ENCODE measurements around the gene CPSF4. TPM values are rescaled to one million over a fixed set of nuclear protein-coding genes. Genes with fewer than 3 reads are reported as not detected.

Gene CPSF4
- total RNA-seq, 1 experiment from 2014 or later = 67.0 TPM

- Histone ChIP-seq H2AFZ (ENCODE audit: low read depth, low read length, poor library complexity, severe bottlenecking) (no peak overlapping the region), H3K27ac (ENCODE audit: low read depth, low read length) (no peak overlapping the region), H3K9ac (ENCODE audit: low read length) (no peak overlapping the region), H3K9me2 (ENCODE audit: insufficient read depth) (no peaks in the 10 kb centered on the region), H3K4me1 (ENCODE audit: control insufficient read depth in 1 of 2, insufficient read depth in 2 of 2, low read length in 2 of 2) (peaks cover 13 to 19% of the 10 kb centered on the region in 2 experiments; a peak in 3 of 4 replicates), H3K4me3 (replicated peaks in 1 of 2; ENCODE audit: low read depth in 1 of 2, low read length in 2 of 2) (no peak overlapping the region), H3K27me3 (ENCODE audit: insufficient read depth, low read length) (no peaks in the 10 kb centered on the region), H3K4me2 (ENCODE audit: low read length) (peak overlapping the region; percentile 96; the same call in 1 of the 2 replicates), H3K9me3 (ENCODE audit: control insufficient read depth in 1 of 2, insufficient read depth in 1 of 2, low read depth in 1 of 2, low read length in 2 of 2) (no peaks in the 10 kb centered on the region), H3K79me2 (ENCODE audit: insufficient read depth, low read length) (peaks cover 71% of the 10 kb centered on the region), H3K36me3 (ENCODE audit: control insufficient read depth in 1 of 2, insufficient read depth in 2 of 2, low read length in 2 of 2) (peaks cover 30 to 41% of the 10 kb centered on the region in 2 experiments; a peak in 3 of 4 replicates), H4K20me1 (ENCODE audit: insufficient read depth) (no peaks in the 10 kb centered on the region; the same call in 1 of the 2 replicates)
- intact Hi-C loops (cut with micrococcal nuclease) = no loop called here
- POLR2A ChIA-PET = no interaction called here
- RAD21 ChIA-PET (ENCODE audit: low non-redundant PET in 1 of 2, low total read pairs in 2 of 2, uncharacterized antibody in 2 of 2, unreplicated experiment in 2 of 2) = no interaction called here
- DNase-seq (ENCODE audit: low read depth, low spot score) = no peak
- CTCF ChIA-PET = no interaction called here
- no peak for TF ChIP-seq JUND (IDR thresholded peaks at IDR 0.05)
- TF ChIP-seq POLR2AphosphoS5 (IDR thresholded peaks at IDR 0.05; ENCODE audit: low read depth, low read length) = no peak
- no peak for TF ChIP-seq MAX (IDR thresholded peaks at IDR 0.05)
- TF ChIP-seq, protein P1, sequence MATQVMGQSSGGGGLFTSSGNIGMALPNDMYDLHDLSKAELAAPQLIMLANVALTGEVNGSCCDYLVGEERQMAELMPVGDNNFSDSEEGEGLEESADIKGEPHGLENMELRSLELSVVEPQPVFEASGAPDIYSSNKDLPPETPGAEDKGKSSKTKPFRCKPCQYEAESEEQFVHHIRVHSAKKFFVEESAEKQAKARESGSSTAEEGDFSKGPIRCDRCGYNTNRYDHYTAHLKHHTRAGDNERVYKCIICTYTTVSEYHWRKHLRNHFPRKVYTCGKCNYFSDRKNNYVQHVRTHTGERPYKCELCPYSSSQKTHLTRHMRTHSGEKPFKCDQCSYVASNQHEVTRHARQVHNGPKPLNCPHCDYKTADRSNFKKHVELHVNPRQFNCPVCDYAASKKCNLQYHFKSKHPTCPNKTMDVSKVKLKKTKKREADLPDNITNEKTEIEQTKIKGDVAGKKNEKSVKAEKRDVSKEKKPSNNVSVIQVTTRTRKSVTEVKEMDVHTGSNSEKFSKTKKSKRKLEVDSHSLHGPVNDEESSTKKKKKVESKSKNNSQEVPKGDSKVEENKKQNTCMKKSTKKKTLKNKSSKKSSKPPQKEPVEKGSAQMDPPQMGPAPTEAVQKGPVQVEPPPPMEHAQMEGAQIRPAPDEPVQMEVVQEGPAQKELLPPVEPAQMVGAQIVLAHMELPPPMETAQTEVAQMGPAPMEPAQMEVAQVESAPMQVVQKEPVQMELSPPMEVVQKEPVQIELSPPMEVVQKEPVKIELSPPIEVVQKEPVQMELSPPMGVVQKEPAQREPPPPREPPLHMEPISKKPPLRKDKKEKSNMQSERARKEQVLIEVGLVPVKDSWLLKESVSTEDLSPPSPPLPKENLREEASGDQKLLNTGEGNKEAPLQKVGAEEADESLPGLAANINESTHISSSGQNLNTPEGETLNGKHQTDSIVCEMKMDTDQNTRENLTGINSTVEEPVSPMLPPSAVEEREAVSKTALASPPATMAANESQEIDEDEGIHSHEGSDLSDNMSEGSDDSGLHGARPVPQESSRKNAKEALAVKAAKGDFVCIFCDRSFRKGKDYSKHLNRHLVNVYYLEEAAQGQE (IDR thresholded peaks at IDR 0.05; ENCODE audit: low read depth) = no peak
- TF ChIP-seq FOSL1 (IDR thresholded peaks at IDR 0.05; ENCODE audit: low read depth) = no peak
- no peak for TF ChIP-seq ZFX (IDR thresholded peaks at IDR 0.05)
- TF ChIP-seq POLR2A (IDR thresholded peaks at IDR 0.05; ENCODE audit: borderline replicate concordance, extremely low read depth, insufficient read depth, insufficient read length) = no peak
- TF ChIP-seq EZH2phosphoT487 (IDR thresholded peaks at IDR 0.05; ENCODE audit: borderline replicate concordance) = no peak
- TF ChIP-seq ATF3 (IDR thresholded peaks at IDR 0.05) = no peak
- no peak for TF ChIP-seq EGR1 (IDR thresholded peaks at IDR 0.05; ENCODE audit: low read depth)
- TF ChIP-seq CEBPB (IDR thresholded peaks at IDR 0.05; ENCODE audit: low read depth) = no peak
- TF ChIP-seq SP1 (IDR thresholded peaks at IDR 0.05; ENCODE audit: low read depth) = no peak
- no peak for ATAC-seq
- no TSS peak for BruUV-seq (replicated peaks)
Observed at GRCh38 chr7:99410635-99411034, 28.1 kb upstream of the CPSF4 start.
